KMS-11 (cell line): ENCODE measurements around the gene SLC45A3.

Experiments
- H2AFZ ChIP-seq: fragments of 200-600 bp; sonication (generic); 2 replicates; pipeline ENCODE4 v1.6.1; 2016; ENCODE audit warnings: antibody characterized with exemption, mixed run types, low read depth
- H3K27ac ChIP-seq: fragments of 200-600 bp; sonication (generic); 2 replicates; pipeline ENCODE4 v1.6.1; 2016; ENCODE audit warnings: mild to moderate bottlenecking, mixed run types
- H3K27me3 ChIP-seq: fragments of 200-600 bp; sonication (generic); 2 replicates; pipeline ENCODE4 v1.6.1; 2017; ENCODE audit warnings: mild to moderate bottlenecking, low read depth, mixed run types, moderate library complexity; ENCODE audit not compliant: insufficient read depth
- H3K36me3 ChIP-seq: fragments of 200-600 bp; sonication (generic); 2 replicates; pipeline ENCODE4 v1.6.1; 2017; ENCODE audit warnings: mild to moderate bottlenecking, mixed run types; ENCODE audit not compliant: insufficient read depth
- H3K4me1 ChIP-seq: fragments of 200-600 bp; sonication (generic); 2 replicates; pipeline ENCODE4 v1.6.1; 2016; ENCODE audit warnings: mild to moderate bottlenecking, low read depth, mixed run types; ENCODE audit not compliant: poor library complexity, severe bottlenecking
- H3K4me2 ChIP-seq: fragments of 200-600 bp; sonication (generic); 2 replicates; pipeline ENCODE4 v1.7.0; 2016; ENCODE audit warnings: mild to moderate bottlenecking, mixed run types
- H3K4me3 ChIP-seq: fragments of 200-600 bp; sonication (generic); IDR thresholded peaks from 2 replicates; pipeline ENCODE4 v1.6.1; 2017; ENCODE audit warnings: low read depth, low read length, mixed read lengths; ENCODE audit not compliant: insufficient read depth
- H3K79me2 ChIP-seq: fragments of 200-600 bp; sonication (generic); 2 replicates; pipeline ENCODE4 v1.6.1; 2016; ENCODE audit warnings: low read depth, mixed run types; ENCODE audit not compliant: insufficient read depth
- H3K9ac ChIP-seq: fragments of 200-600 bp; sonication (generic); 2 replicates; pipeline ENCODE4 v1.6.1; 2016; ENCODE audit warnings: mild to moderate bottlenecking, mixed run types
- H4K20me1 ChIP-seq: fragments of 200-600 bp; sonication (generic); 2 replicates; pipeline ENCODE4 v1.6.1; 2016; ENCODE audit warnings: mild to moderate bottlenecking, mixed run types; ENCODE audit not compliant: insufficient read depth
- TF ChIP-seq, protein P1 (sequence below): fragments of 200-600 bp; sonication (generic); conservative IDR thresholded peaks from 2 replicates; pipeline ENCODE4 v1.6.1; 2017; ENCODE audit warnings: low read depth, mild to moderate bottlenecking, antibody characterized with exemption, low read length, moderate library complexity, mixed read lengths

Gene SLC45A3

DNA sequence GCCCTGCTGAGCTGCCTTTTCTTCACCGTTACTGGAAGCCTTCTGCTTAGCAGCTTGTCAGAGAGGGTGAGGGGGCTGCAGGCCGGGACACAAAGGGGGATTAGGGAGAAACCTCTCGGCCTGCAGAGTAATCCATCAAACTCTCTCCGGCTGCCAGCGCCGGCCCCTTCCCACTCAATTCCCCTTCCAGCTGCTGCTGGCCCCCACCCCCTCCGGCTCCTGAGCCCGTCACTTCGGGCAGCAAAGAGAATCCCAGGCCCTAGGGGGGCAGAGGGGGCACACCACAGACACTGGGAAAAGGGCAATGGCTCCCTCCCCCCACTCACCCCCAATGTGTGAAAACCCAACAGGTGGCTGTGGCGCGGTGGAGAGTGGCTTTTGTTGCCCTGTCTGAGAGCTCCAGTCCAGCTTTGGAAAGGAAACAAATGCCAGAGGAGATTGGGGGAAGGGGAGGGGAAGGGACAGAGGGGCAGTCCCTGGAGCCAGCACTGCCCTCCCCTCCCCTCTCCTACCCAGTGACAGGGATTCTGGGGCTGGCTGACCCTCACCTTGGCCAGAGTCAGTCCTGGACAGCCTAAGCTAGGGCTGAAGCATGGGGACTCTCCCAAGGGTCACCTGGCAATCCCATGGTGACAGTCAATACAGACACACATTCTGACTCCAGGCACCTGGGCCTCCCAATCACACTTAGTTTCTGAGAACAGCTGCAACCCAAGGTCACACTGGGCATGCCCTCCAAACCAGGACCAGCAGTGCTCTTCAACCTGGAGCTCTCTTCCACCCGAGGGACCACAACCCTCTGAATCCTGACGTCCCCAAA, 9.5 kb downstream of the SLC45A3 start:
- Histone ChIP-seq H3K4me3 (no peak overlapping the region), H3K27ac (no peak overlapping the region), H3K4me1 (peaks cover 12% of the 10 kb centered on the region), H3K36me3 (no peaks in the 10 kb centered on the region), H3K79me2 (no peaks in the 10 kb centered on the region), H3K27me3 (no peaks in the 10 kb centered on the region; the same call in 1 of the 2 replicates), H3K4me2 (no peak overlapping the region), H4K20me1 (no peaks in the 10 kb centered on the region), H3K9ac (no peak overlapping the region), H2AFZ (no peak overlapping the region)
- TF ChIP-seq, protein P1, sequence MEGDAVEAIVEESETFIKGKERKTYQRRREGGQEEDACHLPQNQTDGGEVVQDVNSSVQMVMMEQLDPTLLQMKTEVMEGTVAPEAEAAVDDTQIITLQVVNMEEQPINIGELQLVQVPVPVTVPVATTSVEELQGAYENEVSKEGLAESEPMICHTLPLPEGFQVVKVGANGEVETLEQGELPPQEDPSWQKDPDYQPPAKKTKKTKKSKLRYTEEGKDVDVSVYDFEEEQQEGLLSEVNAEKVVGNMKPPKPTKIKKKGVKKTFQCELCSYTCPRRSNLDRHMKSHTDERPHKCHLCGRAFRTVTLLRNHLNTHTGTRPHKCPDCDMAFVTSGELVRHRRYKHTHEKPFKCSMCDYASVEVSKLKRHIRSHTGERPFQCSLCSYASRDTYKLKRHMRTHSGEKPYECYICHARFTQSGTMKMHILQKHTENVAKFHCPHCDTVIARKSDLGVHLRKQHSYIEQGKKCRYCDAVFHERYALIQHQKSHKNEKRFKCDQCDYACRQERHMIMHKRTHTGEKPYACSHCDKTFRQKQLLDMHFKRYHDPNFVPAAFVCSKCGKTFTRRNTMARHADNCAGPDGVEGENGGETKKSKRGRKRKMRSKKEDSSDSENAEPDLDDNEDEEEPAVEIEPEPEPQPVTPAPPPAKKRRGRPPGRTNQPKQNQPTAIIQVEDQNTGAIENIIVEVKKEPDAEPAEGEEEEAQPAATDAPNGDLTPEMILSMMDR, result no peak

DNA sequence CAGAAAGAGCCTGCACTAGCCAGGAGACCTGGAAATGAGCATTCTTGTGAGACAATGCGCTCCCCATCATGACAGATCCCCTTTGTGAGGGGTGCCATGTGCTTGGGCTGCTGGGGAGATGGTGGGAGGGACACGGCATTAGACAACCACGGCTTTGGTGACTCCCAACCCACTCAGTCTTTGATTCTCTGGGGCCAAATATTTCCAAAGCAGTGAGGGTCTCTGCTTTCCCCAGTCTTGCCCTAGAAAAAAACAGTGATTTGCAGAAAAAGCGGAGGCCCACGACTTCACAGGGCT, 10.2 kb downstream of the SLC45A3 start:
- Histone ChIP-seq H3K9ac (no peak overlapping the region), H3K79me2 (no peaks in the 10 kb centered on the region), H3K36me3 (no peaks in the 10 kb centered on the region), H3K4me2 (no peak overlapping the region), H3K4me1 (peaks cover 12% of the 10 kb centered on the region), H4K20me1 (no peaks in the 10 kb centered on the region), H2AFZ (no peak overlapping the region), H3K27ac (no peak overlapping the region), H3K27me3 (no peaks in the 10 kb centered on the region; the same call in 1 of the 2 replicates), H3K4me3 (no peak overlapping the region)
- TF ChIP-seq, protein P1, result no peak

DNA sequence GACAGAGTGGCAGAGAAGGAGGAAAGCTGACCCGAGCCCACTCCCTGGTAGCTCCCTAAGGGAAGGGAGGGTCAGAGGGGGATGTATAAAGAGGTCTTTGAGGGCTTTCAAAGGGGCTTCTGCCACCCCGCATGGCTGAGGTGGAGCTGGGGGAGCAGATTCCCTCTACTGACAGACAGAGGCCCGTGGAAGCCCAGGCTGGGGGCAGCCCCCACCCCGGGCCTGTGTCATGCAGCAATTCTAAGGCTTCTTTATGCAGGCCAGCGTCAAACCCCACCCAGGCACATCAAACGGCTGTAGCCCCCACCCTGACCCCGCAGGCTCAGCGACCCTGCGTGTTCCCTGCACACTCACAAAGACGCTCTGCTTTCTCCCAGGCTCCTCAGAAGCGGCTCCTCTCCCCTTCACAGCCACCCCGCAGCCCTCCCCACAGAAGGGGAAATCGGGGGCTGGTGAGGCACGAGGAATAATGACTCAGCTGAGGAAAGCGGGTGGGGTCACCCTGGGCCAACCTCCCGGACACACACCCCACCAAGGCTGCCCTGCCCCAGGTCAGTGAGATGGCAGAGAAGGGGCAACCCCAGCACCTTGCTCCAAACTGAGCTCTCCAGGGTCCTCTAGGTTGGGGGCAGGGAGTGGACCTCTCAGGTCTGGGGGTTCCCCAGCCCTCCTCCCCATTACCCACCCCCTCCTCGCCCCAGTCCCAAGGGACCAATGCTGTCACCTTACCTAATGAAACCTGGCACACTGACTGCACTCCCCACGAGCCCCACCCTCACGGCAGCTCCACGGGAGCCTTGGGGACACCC, 10.8 kb downstream of the SLC45A3 start:
- Histone ChIP-seq H3K79me2 (no peaks in the 10 kb centered on the region), H3K4me3 (no peak overlapping the region), H4K20me1 (no peaks in the 10 kb centered on the region), H3K36me3 (no peaks in the 10 kb centered on the region), H3K4me2 (no peak overlapping the region), H3K27me3 (no peaks in the 10 kb centered on the region; the same call in 1 of the 2 replicates), H3K9ac (no peak overlapping the region), H3K4me1 (peaks cover 12% of the 10 kb centered on the region), H2AFZ (no peak overlapping the region), H3K27ac (no peak overlapping the region)
- TF ChIP-seq, protein P1, result no peak

DNA sequence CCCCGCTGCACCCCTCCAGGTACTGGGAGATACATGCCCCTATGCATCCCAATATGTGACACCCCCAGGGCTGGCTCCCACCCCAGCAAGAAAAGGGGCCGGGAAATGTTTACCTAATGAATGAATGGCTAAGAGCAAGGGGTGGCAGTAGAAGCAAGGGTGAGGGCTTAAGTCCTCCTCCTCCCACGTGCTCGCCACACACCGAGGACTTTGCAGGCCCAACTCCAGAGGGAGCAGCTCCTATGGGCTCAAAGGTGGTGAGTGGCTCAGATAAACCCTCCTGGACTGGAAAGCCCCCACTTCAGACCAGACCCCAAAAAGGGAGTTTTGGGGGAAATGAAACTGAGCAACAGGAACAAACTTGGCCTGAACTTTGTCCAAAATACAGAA, 11.4 kb downstream of the SLC45A3 start:
- Histone ChIP-seq H2AFZ (no peak overlapping the region), H3K36me3 (no peaks in the 10 kb centered on the region), H3K9ac (no peak overlapping the region), H3K4me3 (no peak overlapping the region), H3K4me2 (no peak overlapping the region), H4K20me1 (no peaks in the 10 kb centered on the region; the same call in 1 of the 2 replicates), H3K27ac (no peak overlapping the region), H3K79me2 (no peaks in the 10 kb centered on the region), H3K4me1 (peaks cover 12% of the 10 kb centered on the region), H3K27me3 (no peaks in the 10 kb centered on the region; the same call in 1 of the 2 replicates)
- TF ChIP-seq, protein P1, result no peak
